Iris pigment epithelial cell (primary cell): Measurements from ENCODE around the gene FARS2.
A peak's percentile ranks its signal among the peaks of the same experiment; 100 is the strongest.

Source experiments
- DNase-seq: peaks from one replicate; pipeline ENCODE4 v3.0.0-alpha.2; 2011; ENCODE audit warnings: low read depth

FARS2 gene

GRCh38 chr6:5729080-5729434 lies 467.7 kb downstream of the FARS2 start:
- peak; percentile 18 for DNase-seq

GRCh38 chr6:5729813-5730517 lies 468.7 kb downstream of the FARS2 start:
- DNase-seq = no peak

GRCh38 chr6:5730585-5731263 lies 469.4 kb downstream of the FARS2 start:
- peak; percentile 34 for DNase-seq

- no peak for DNase-seq
Observed at GRCh38 chr6:5731435-5731834, 470.1 kb downstream of the FARS2 start.

GRCh38 chr6:5732496-5732895 lies 471.2 kb downstream of the FARS2 start:
- no peak for DNase-seq

GRCh38 chr6:5736016-5736738 lies 474.9 kb downstream of the FARS2 start:
- DNase-seq = no peak

GRCh38 chr6:5737460-5737859 lies 476.1 kb downstream of the FARS2 start:
- no peak for DNase-seq

GRCh38 chr6:5738211-5738610 lies 476.9 kb downstream of the FARS2 start:
- no peak for DNase-seq

GRCh38 chr6:5744497-5744896 lies 483.2 kb downstream of the FARS2 start:
- no peak for DNase-seq

GRCh38 chr6:5745081-5745480 lies 483.8 kb downstream of the FARS2 start:
- DNase-seq = no peak

GRCh38 chr6:5746053-5746758 lies 484.9 kb downstream of the FARS2 start:
- no peak for DNase-seq

- no peak for DNase-seq
Observed at GRCh38 chr6:5746759-5747130, 485.4 kb downstream of the FARS2 start.

GRCh38 chr6:5747379-5747778 lies 486.1 kb downstream of the FARS2 start:
- no peak for DNase-seq

GRCh38 chr6:5749016-5749650 lies 487.8 kb downstream of the FARS2 start:
- DNase-seq = no peak

GRCh38 chr6:5749651-5750215 lies 488.4 kb downstream of the FARS2 start:
- DNase-seq = no peak

- DNase-seq = peak; percentile 13
Observed at GRCh38 chr6:5751525-5752390, 490.4 kb downstream of the FARS2 start.

GRCh38 chr6:5752391-5752680 lies 491.0 kb downstream of the FARS2 start:
- DNase-seq = peak; percentile 86

GRCh38 chr6:5753209-5753608 lies 491.9 kb downstream of the FARS2 start:
- no peak for DNase-seq

GRCh38 chr6:5754904-5755303 lies 493.6 kb downstream of the FARS2 start:
- no peak for DNase-seq

- no peak for DNase-seq
Observed at GRCh38 chr6:5759571-5759970, 498.3 kb downstream of the FARS2 start.

GRCh38 chr6:5761370-5761769 lies 500.1 kb downstream of the FARS2 start:
- DNase-seq = peak; percentile 12
